Measurements from ENCODE around the gene TSPAN9.
A peak's percentile ranks its signal among the peaks of the same experiment; 100 is the strongest.

Gene TSPAN9

GRCh38 chr12:3076730-3077571 is at the start of gene TSPAN9:
Gene TSPAN9, plus strand, starts transcription at chr12:3077379. Its CDS starts 123,815 bp downstream, at chr12:3201194.
- peak; percentile 75 for DNase-seq (ENCODE audit: low read depth)

- no peak for DNase-seq (ENCODE audit: low read depth)
These were observed 49.1 kb upstream of the TSPAN9 start for GRCh38 chr12:3028108-3028507.

- no peak for DNase-seq (ENCODE audit: low read depth)
These were observed 46.3 kb upstream of the TSPAN9 start for GRCh38 chr12:3030821-3031429.

GRCh38 chr12:3032161-3032560 is 45.0 kb upstream of the TSPAN9 start:
- DNase-seq (ENCODE audit: low read depth): no peak

GRCh38 chr12:3032770-3033538 is 44.2 kb upstream of the TSPAN9 start:
- DNase-seq (ENCODE audit: low read depth): no peak

- no peak for DNase-seq (ENCODE audit: low read depth)
These were observed 43.7 kb upstream of the TSPAN9 start for GRCh38 chr12:3033539-3033867.

- DNase-seq (ENCODE audit: low read depth): peak; percentile 68
These were observed 43.0 kb upstream of the TSPAN9 start for GRCh38 chr12:3034067-3034750.

GRCh38 chr12:3035171-3035570 is 42.0 kb upstream of the TSPAN9 start:
- DNase-seq (ENCODE audit: low read depth): no peak

GRCh38 chr12:3035815-3036702 is 41.1 kb upstream of the TSPAN9 start:
- peak; percentile 22 for DNase-seq (ENCODE audit: low read depth)

GRCh38 chr12:3036901-3037600 is 40.1 kb upstream of the TSPAN9 start:
- DNase-seq (ENCODE audit: low read depth): no peak

- DNase-seq (ENCODE audit: low read depth): no peak
These were observed 39.0 kb upstream of the TSPAN9 start for GRCh38 chr12:3038166-3038565.

GRCh38 chr12:3038926-3039510 is 38.2 kb upstream of the TSPAN9 start:
- no peak for DNase-seq (ENCODE audit: low read depth)

- no peak for DNase-seq (ENCODE audit: low read depth)
These were observed 37.0 kb upstream of the TSPAN9 start for GRCh38 chr12:3040026-3040656.

- DNase-seq (ENCODE audit: low read depth): no peak
These were observed 36.3 kb upstream of the TSPAN9 start for GRCh38 chr12:3040663-3041544.

GRCh38 chr12:3041558-3042164 is 35.5 kb upstream of the TSPAN9 start:
- peak; percentile 74 for DNase-seq (ENCODE audit: low read depth)

GRCh38 chr12:3042394-3042793 is 34.8 kb upstream of the TSPAN9 start:
- no peak for DNase-seq (ENCODE audit: low read depth)

- DNase-seq (ENCODE audit: low read depth): no peak
These were observed 34.4 kb upstream of the TSPAN9 start for GRCh38 chr12:3042826-3043225.

- DNase-seq (ENCODE audit: low read depth): no peak
These were observed 33.8 kb upstream of the TSPAN9 start for GRCh38 chr12:3043406-3043805.

Measured in amniotic epithelial cell (primary cell).